GM12891 (cell line): Measurements from ENCODE around the gene HOMER2.

Experiments
- PAX5 ChIP-seq: IDR thresholded peaks from 2 replicates; pipeline ENCODE4 v1.6.1; 2011; ENCODE audit warnings: low read length, moderate library complexity, mild to moderate bottlenecking; ENCODE audit not compliant: insufficient read depth, severe bottlenecking
- POLR2A ChIP-seq: IDR thresholded peaks from 2 replicates; pipeline ENCODE4 v1.6.1; 2011; ENCODE audit warnings: low read depth, low read length, control low read depth
- POLR2AphosphoS5 ChIP-seq: IDR thresholded peaks from 2 replicates; pipeline ENCODE4 v1.6.1; 2011; ENCODE audit warnings: low read depth, low read length, control low read depth
- POU2F2 ChIP-seq: IDR thresholded peaks from 2 replicates; pipeline ENCODE4 v1.6.1; 2011; ENCODE audit warnings: low read depth, mild to moderate bottlenecking, control low read depth, low read length, moderate library complexity
- SPI1 ChIP-seq: IDR thresholded peaks from 2 replicates; pipeline ENCODE4 v1.6.1; 2011; ENCODE audit warnings: low read depth, low read length, control low read depth
- TAF1 ChIP-seq: IDR thresholded peaks from 2 replicates; pipeline ENCODE4 v1.6.1; 2011; ENCODE audit warnings: low read depth, low read length, control low read depth

DNA sequence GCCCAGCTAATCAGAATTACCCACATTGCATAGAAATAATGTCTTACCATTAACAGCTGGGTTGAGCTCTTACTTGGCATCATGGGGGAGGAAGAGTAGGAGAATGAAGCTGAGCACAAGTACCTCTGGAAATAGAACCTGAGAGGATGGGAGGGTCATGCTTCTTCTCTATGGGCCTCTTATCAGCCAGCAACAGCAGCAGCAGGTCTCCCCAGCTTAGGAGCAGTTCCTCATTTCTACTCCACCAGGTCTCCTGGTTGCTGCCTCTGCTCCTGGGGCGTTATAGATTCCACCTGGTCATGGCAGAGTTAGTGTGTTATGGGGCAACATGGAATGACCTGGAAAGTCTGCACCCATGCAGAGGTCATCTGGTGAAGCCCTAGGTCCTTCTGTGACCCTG is 150.0 kb downstream of the HOMER2 start:
- TF ChIP-seq POLR2A (no peak), POLR2AphosphoS5 (no peak), TAF1 (no peak), PAX5 (no peak), SPI1 (peak; percentile 95), POU2F2 (no peak)
